DND-41 (cell line): ENCODE results near the gene TMEM191C.
"Not testable (repeated sequence)": the region's sequence is repeated elsewhere in the genome, so short reads cannot be mapped to it uniquely, and the experiment has no call there.

ENCODE experiments used
- ATAC-seq: fragments of 200-7000 bp; cut with Tn5 transposase; 3 replicates; pipeline ENCODE4 v1.9.1; 2021; ENCODE audit warnings: low read depth; ENCODE audit not compliant: insufficient read depth
- DNase-seq: peaks from one replicate; pipeline ENCODE4 v3.0.0-alpha.2; 2020
- H2AFZ ChIP-seq: 2 replicates; pipeline ENCODE4 v1.6.0; 2012; ENCODE audit warnings: low read depth, low read length
- H3K27ac ChIP-seq: 2 replicates; pipeline ENCODE4 v1.5.1; 2012; ENCODE audit warnings: low read length, inconsistent platforms
- H3K27me3 ChIP-seq: fragments of 200-600 bp; sonication (generic); 2 replicates; pipeline ENCODE4 v1.6.0; 2012; ENCODE audit warnings: low read length, mild to moderate bottlenecking, inconsistent platforms; ENCODE audit not compliant: insufficient read depth, poor library complexity
- H3K36me3 ChIP-seq: 2 replicates; pipeline ENCODE4 v1.5.1; 2012; ENCODE audit warnings: low read length, inconsistent platforms; ENCODE audit not compliant: insufficient read depth
- H3K4me1 ChIP-seq: 2 replicates; pipeline ENCODE4 v1.5.1; 2012; ENCODE audit warnings: mild to moderate bottlenecking, low read length; ENCODE audit not compliant: insufficient read depth
- H3K4me2 ChIP-seq: 2 replicates; pipeline ENCODE4 v1.6.0; 2012; ENCODE audit warnings: mild to moderate bottlenecking, moderate library complexity, low read length, inconsistent platforms; ENCODE audit not compliant: insufficient read depth
- H3K4me3 ChIP-seq, 2 experiments: fragments of 200-600 bp in 1 of 2; shearing (Covaris generic) in 1 of 2; 2 replicates each; pipeline ENCODE4 v1.5.1; 2012 to 2016; ENCODE audit warnings: inconsistent platforms in 2 of 2, low read length in 2 of 2, mild to moderate bottlenecking in 2 of 2, low read depth in 1 of 2, moderate library complexity in 1 of 2
- H3K79me2 ChIP-seq: 2 replicates; pipeline ENCODE4 v1.6.0; 2012; ENCODE audit warnings: low read length, inconsistent platforms; ENCODE audit not compliant: insufficient read depth
- H3K9ac ChIP-seq: 2 replicates; pipeline ENCODE4 v1.6.0; 2012; ENCODE audit warnings: low read depth, mild to moderate bottlenecking, inconsistent platforms, low read length, moderate library complexity
- H3K9me3 ChIP-seq: 2 replicates; pipeline ENCODE4 v1.5.1; 2012; ENCODE audit warnings: low read length, moderate library complexity, mild to moderate bottlenecking, inconsistent platforms; ENCODE audit not compliant: insufficient read depth, severe bottlenecking
- H4K20me1 ChIP-seq: 2 replicates; pipeline ENCODE4 v1.6.0; 2012; ENCODE audit warnings: low read length; ENCODE audit not compliant: insufficient read depth

Gene TMEM191C

GRCh38 chr22:21497984-21498383 is 30.8 kb downstream of the TMEM191C start:
- H3K4me2 ChIP-seq, H3K9ac ChIP-seq, H3K36me3 ChIP-seq, H3K4me3 ChIP-seq, H3K27ac ChIP-seq, H2AFZ ChIP-seq, H3K4me1 ChIP-seq, H4K20me1 ChIP-seq, ATAC-seq, DNase-seq, H3K9me3 ChIP-seq, H3K27me3 ChIP-seq, H3K79me2 ChIP-seq: not testable (repeated sequence)

- not testable (repeated sequence) for H3K9me3 ChIP-seq, H4K20me1 ChIP-seq, H3K9ac ChIP-seq, H3K4me2 ChIP-seq, H3K36me3 ChIP-seq, DNase-seq, H3K4me3 ChIP-seq, H3K27ac ChIP-seq, ATAC-seq, H3K79me2 ChIP-seq, H3K27me3 ChIP-seq, H2AFZ ChIP-seq, H3K4me1 ChIP-seq
Observed at GRCh38 chr22:21498489-21498888, 31.3 kb downstream of the TMEM191C start.

GRCh38 chr22:21499623-21500506 is 32.7 kb downstream of the TMEM191C start:
- not testable (repeated sequence) for H3K79me2 ChIP-seq, H4K20me1 ChIP-seq, H3K4me1 ChIP-seq, H3K9me3 ChIP-seq, DNase-seq, H3K27ac ChIP-seq, H3K4me2 ChIP-seq, H3K27me3 ChIP-seq, H2AFZ ChIP-seq, H3K4me3 ChIP-seq, H3K9ac ChIP-seq, H3K36me3 ChIP-seq
- ATAC-seq = peak; percentile 49; the same call in 2 of the 3 replicates

- H3K4me1 ChIP-seq, H2AFZ ChIP-seq, H3K79me2 ChIP-seq, ATAC-seq, H3K27ac ChIP-seq, DNase-seq, H3K9ac ChIP-seq, H3K4me2 ChIP-seq, H3K27me3 ChIP-seq, H3K4me3 ChIP-seq, H3K9me3 ChIP-seq, H4K20me1 ChIP-seq, H3K36me3 ChIP-seq: not testable (repeated sequence)
Observed at GRCh38 chr22:21510397-21510796, 43.2 kb downstream of the TMEM191C start.

DNA sequence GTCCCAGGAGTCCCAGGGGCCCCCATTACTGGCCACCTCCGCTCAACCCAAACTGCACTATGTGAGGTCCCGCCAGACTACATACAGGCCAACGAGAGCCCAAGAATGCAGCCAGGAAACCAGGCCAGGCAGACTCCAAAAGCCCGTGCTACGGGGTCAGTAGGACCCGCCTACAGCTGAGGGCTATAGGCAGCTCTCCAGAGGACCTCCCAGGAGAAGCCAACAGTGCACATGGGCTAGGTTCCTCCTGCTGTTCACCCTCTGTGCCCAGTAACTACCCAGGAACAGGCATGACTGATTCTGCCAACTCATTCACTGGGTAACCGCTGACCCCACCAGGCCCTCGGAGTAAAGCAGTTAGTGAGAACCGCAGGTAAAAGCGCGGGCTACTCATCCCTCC is 44.8 kb downstream of the TMEM191C start:
- H3K4me1 ChIP-seq, H3K36me3 ChIP-seq, H3K79me2 ChIP-seq, H4K20me1 ChIP-seq, H2AFZ ChIP-seq, H3K4me2 ChIP-seq, H3K9ac ChIP-seq, H3K27me3 ChIP-seq, ATAC-seq, H3K27ac ChIP-seq, H3K9me3 ChIP-seq, DNase-seq, H3K4me3 ChIP-seq: not testable (repeated sequence)

GRCh38 chr22:21514117-21514516 is 46.9 kb downstream of the TMEM191C start:
- H4K20me1 ChIP-seq, H3K9me3 ChIP-seq, H3K4me2 ChIP-seq, H3K4me3 ChIP-seq, DNase-seq, H2AFZ ChIP-seq, H3K9ac ChIP-seq, H3K27ac ChIP-seq, H3K79me2 ChIP-seq, H3K36me3 ChIP-seq, H3K4me1 ChIP-seq, H3K27me3 ChIP-seq: not testable (repeated sequence)
- ATAC-seq = peak; percentile 46; the same call in 2 of the 3 replicates

- H4K20me1 ChIP-seq, ATAC-seq, H3K9me3 ChIP-seq, H3K4me1 ChIP-seq, H3K36me3 ChIP-seq, DNase-seq, H2AFZ ChIP-seq, H3K4me3 ChIP-seq, H3K27ac ChIP-seq, H3K4me2 ChIP-seq, H3K9ac ChIP-seq, H3K79me2 ChIP-seq, H3K27me3 ChIP-seq: not testable (repeated sequence)
Observed at GRCh38 chr22:21515234-21515633, 48.0 kb downstream of the TMEM191C start.

DNA sequence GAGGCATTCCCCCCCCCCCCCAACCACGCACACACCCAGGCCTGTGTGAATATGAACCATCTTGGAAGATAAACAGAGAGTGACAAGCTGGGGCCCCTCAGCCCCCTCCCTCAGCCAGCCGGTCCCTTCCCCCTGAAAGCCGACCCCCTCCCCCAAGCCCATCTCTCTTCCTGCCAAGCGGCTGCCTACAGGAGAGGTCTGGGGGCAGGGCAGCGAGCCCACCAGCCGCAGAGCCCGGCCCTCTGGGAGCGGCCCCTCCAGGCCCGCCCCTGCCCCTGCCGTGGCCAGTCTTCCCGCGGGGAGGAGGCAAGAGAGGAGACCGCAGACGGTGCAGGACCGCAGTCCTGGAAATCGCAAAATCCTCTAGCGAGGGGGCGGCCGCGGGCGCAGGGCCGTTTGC is 49.3 kb downstream of the TMEM191C start:
- H3K9ac ChIP-seq, H3K4me2 ChIP-seq, H3K36me3 ChIP-seq, H3K27me3 ChIP-seq, H3K4me1 ChIP-seq, H2AFZ ChIP-seq, H3K9me3 ChIP-seq, H3K27ac ChIP-seq, H4K20me1 ChIP-seq, DNase-seq, H3K79me2 ChIP-seq, H3K4me3 ChIP-seq: not testable (repeated sequence)
- peak; percentile 62 for ATAC-seq
